Measurements from ENCODE around the gene LYRM4.
A peak's percentile ranks its signal among the peaks of the same experiment; 100 is the strongest.

Gene LYRM4
- total RNA-seq: 11.9 to 53.2 (median 17.6) reads per million in 18 experiments

- peak; percentile 85 to 92 for DNase-seq
Observed at GRCh38 chr6:5260661-5261544, at the start of gene LYRM4, which contains the start of gene FARS2. TSS of gene LYRM4 (minus strand) at chr6:5260950. CDS start at chr6:5260733, 217 bp downstream. TSS of gene FARS2 (plus strand) at chr6:5261513.

- no peak for DNase-seq
Observed at GRCh38 chr6:5308066-5308465, 47.3 kb upstream of the LYRM4 start.

DNA sequence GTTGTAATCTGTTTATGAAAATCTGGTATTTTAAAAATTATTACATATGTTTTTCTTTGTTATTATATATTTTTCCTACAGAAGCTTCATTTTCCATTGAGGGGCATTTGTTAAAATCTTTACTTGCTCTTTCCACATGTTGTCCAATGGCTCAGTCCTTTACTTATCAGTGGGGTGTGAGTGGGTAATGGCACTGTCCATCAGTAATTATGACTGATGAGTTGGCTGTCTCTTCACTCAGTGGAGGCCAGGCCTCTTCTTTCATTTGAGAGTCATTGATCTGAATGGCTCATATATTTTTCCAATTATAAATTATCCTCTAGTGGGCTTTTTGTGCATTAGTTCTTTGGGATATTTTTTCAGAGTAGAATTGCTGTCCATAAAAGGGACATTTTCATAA lies 46.3 kb upstream of the LYRM4 start:
- no peak for DNase-seq

GRCh38 chr6:5305968-5306626 lies 45.3 kb upstream of the LYRM4 start:
- no peak for DNase-seq

- DNase-seq: no peak
Observed at GRCh38 chr6:5303682-5304081, 42.9 kb upstream of the LYRM4 start.

GRCh38 chr6:5302995-5303622 lies 42.4 kb upstream of the LYRM4 start:
- peak in 1 of 2 donors; percentile 17 for DNase-seq

DNA sequence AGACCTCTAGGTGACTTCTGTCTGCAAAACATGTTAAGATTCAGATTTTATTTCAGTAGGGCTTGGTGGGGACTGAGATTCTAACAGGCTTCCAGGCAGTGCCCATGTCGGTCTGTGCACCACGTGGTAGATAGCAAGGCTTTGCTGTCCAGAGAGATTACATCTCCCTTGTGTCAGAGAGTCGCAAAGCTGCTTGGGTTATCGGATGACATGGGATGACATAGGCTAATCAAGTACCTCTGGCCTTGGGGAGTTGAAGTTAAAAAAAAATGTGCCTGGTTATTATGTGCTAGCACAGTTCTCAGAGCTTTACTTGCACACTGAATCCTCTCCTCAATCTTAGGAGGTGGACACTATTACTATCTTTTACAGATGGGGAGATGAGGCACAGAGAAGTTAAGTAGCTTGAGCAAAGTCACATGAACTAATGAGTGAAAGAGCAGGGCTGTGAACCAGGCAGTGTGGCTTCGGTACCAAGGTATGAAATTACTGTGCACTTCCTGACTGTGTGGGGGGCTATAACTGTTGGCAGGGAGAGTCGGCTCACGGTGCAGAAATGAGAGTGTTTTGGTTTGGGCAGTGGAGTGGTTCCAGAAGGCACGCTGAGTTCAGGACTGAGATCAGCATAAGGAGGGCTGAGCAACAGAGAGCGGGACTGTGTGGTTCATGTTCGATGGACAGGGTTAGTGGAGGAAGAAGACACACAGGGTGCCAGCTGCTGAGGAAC lies 41.6 kb upstream of the LYRM4 start:
- DNase-seq: no peak

- peak; percentile 15 to 33 for DNase-seq
Observed at GRCh38 chr6:5300206-5300764, 39.5 kb upstream of the LYRM4 start.

DNA sequence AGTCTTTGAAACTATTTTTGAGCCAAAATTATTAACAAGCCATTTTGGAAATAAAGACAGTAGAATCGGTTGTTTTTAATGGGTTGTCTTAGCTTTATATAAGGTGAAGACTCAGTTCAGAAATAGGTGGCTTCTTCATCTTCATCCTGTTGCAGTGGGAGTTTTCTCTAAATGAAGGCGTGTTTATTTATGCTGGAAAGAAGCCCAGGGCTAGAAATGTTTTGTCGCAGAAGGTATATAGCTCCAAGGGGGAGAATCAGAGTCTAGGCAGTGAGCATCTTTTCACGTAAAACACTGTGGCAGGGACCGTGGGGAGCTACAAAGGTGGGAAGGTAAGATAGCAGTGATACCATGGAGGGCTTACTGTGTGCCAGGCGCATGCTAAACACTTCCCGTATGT lies 34.9 kb upstream of the LYRM4 start:
- DNase-seq: no peak

- peak; percentile 78 to 80 for DNase-seq
Observed at GRCh38 chr6:5294392-5295211, 33.9 kb upstream of the LYRM4 start.

DNA sequence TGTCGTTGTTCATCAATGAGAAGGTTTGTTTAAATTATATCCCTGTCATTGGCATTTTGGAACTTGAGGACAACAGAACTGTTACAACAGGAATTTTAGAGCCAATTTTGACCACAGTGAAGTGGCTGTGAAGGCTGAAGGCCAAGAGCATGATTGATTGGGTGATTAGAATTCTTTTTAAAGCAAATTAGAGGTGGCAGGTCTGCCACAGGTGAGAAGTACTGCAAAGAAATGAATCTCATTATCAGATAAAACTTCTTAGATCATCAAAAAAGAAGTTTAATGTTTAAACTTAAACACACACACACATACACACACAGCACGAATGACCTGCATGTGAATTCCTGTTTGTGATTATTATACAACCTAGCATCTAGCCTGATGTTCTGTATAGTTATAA lies 32.9 kb upstream of the LYRM4 start:
- no peak for DNase-seq

- no peak for DNase-seq
Observed at GRCh38 chr6:5292154-5292553, 31.4 kb upstream of the LYRM4 start.

GRCh38 chr6:5290500-5290899 lies 29.8 kb upstream of the LYRM4 start:
- DNase-seq: no peak

DNA sequence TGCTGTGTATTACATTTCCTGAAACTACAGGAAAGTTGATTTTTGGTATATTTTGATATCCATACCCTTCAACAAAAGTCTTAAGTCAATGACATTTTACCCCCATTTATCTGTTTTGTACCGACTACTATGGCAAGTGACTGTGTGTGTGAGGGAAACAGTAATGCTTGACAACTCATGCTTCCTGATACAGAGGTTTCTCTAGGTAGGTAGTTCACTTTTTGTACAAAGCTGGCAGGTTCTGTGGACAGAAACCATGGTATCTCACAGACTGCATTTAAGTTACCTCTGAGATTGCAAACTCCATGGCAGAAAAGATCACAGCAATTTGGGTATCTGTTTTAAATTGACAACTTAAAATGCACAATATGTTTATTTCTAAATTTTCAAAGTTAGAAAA lies 29.3 kb upstream of the LYRM4 start:
- DNase-seq: no peak

DNA sequence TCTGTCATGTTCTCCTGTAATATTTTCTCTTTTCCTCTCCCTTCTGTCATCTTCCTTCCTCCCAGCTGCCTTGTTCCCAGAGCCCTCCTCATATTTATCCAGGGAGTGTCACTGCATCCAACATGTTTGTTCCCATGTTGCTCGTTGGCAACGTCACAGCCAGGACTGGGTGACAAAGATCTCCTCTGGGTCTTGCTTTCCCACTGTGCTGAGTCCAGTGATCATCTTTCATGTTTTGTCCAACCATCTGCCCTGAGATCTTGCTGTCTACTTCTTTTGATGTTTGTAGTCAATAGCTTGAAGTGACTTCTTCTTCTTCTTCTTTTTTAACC lies 27.2 kb upstream of the LYRM4 start:
- DNase-seq: no peak

DNA sequence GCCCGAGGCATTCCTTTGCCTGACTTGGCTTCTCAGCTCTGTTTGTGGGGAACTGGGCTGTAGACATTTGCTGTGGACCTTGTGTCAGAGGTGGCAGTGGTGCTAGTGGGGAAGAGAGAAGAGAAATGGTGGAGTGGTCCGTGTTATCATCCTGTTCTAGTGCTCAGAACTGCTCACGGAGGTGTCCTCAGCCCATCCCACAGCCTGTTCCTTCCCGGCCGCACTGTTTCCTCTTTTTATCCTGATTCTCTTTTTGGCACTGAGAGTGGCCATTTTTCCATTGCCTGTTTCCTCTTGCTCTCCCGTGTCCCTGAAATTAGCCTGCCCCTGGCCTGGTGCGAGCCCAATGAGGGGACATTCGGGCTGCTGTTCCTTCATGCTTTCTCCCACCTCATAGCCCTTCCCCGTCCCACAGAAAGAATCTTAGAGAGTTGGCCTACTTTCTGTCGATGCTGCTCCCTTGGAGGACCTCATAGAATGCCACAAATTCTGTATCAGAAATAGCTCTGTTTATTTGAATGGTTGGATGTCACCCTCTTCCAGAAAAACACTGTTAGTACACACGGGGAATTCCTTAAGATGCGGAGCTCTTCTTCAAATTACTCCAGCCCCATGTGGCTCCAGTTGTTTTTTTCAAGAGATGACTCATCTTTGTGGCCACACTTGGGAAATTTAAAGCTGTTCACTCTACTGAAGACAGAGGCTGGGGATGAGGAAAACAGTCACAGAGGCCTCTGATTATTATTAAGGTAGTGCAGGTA lies 26.6 kb upstream of the LYRM4 start:
- peak; percentile 31 to 45 for DNase-seq

DNA sequence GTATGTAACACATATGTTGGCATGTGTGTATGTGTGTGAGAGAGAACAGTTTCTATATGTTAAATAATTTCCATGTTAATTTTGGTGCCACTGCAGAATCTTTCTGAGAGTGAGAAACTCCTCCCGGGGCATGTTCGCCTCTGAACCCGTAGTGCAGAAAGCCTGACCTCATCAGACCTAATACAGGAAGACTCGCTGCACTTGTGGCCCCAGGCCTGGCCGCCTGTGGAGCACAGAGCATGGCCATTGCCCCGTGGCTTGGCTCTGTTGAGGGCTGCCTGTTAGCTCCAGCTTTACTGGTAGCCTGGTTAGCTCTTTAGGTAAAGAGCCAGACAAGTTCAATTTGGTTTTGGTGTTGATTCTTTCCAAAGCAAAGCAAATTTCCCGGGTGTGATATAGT lies 26.0 kb upstream of the LYRM4 start:
- DNase-seq: no peak

DNA sequence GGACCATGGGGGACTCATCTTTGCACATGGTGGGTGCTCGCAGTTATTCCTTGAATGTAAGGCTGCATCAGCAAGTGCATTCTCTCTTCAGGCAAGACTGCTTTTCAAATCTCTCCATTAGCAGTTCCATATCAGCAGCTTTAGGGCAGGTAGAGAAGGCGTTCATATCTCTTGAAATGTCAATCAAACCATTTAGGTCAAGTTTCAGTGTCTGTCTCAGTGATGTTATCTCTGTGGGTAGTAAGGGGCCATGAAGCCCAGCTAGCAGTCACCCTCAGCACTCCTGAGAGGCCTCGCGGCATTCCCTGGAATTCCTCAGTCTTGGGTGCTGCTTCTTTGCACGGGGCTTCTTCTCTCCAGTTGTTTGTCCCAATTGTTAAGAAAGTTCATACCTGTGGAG lies 24.8 kb upstream of the LYRM4 start:
- no peak for DNase-seq

DNA sequence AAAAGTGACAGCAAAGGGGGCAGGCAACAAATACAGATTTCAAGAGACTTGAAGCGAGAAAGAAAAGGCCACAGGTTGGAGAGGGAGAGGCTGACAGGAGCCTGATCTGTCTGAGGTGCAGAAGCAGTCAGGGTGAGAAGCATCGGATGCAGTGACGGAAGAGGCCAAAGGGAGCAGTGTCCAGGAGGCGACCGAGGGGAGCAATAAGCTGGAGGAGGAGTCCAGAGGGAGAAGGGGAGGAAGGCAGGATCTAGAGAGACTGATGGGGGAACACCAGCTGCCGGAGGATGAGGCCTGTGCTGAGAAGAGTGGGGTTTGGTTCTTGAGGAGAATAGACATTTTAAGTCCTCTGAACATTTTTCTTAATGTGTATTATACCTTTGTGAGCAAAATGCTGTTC lies 24.3 kb upstream of the LYRM4 start:
- DNase-seq: no peak

GRCh38 chr6:5282191-5282623 lies 21.5 kb upstream of the LYRM4 start:
- DNase-seq: peak in 1 of 2 donors; percentile 43

DNA sequence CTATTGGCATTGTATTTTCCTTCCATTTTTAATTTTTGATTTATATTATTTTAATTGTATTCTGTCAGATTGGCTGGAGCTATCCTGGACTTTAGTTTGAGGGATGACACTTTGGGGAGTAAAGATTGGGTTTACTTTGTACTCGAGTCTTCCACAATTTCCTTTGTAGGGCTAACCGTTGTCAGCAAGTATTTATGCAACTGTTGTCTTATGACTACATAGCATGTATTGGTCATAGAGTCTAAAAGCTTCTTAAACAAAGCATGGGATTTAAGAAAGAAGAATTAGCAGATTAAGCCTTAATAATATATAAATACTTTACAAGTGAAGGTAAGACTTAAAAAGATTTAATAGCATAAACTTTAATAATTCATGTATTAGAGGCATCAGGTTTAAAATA lies 20.2 kb upstream of the LYRM4 start:
- DNase-seq: peak; percentile 35 to 36

All from inflammatory macrophage (primary cell).